Stimulated activated CD4-positive, alpha-beta T cell treated with anti-CD3 and anti-CD28 coated beads, Interleukin-2, amount 100 ng/mL, for 4 hours (primary cell): ENCODE results near the gene PAPSS2.
"Not testable (repeated sequence)": the region's sequence is repeated elsewhere in the genome, so short reads cannot be mapped to it uniquely, and the experiment has no call there.

Experiments
- DNase-seq: peaks from one replicate; pipeline ENCODE4 v3.0.0-alpha.2; 2020; ENCODE audit warnings: low read depth

The PAPSS2 gene

DNA sequence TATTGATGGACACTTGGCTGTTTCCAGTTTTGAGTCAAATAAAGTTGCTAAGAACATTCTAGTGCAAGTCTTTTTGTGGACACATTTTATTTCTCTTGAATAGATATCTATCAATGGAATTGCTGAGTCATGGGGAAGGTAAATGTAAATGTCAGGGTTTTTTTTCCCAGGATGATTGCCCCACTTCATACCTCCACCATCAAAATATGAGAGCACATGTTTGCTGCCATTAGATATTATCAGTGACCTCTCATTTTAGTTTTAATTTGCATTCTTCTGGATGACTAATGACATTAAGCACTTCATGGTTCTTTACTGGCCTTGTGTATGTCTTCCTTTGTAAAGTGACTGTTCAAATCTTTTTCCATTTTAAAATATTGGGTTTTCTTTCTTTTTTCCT, 45.7 kb downstream of the PAPSS2 start:
- no peak for DNase-seq

DNA sequence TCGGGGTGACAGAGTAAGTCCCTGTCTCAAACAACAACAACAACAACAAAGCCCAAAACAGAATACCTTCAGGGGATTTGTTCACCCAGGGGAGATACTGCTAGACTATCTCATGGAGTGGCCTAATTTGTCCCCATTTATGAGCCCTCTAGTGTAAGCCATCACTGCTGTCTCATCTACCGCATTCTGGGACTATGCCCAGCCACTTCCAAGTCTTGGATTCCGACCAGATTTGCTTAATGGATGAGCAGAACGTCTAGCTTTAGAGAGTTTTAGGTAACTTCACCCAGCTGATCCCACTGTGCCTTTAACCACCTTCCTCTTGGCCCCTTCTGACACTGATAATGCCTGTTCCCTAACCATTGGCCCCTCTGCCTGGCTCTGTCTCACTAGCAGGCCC, 47.1 kb downstream of the PAPSS2 start:
- DNase-seq: no peak

DNA sequence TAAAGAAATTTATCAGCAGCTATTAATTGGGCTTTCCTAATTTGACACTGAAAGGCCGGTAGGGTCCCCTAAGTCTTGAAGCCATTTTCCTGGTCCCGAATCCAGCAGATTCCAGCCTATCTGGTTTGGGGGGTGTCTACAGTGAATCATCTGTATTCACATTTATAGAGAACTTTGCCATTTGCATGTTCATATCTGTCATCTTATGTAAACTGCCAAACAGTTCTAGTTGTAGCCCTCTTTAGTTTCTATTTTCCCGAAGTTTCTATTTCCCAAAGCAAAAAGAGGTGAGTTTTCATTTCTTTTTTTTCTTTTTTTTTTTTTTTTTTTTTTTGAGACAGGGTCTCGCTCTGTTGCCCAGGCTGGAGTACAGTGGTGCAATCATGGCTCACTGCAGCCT, 47.6 kb downstream of the PAPSS2 start:
- DNase-seq: no peak

DNA sequence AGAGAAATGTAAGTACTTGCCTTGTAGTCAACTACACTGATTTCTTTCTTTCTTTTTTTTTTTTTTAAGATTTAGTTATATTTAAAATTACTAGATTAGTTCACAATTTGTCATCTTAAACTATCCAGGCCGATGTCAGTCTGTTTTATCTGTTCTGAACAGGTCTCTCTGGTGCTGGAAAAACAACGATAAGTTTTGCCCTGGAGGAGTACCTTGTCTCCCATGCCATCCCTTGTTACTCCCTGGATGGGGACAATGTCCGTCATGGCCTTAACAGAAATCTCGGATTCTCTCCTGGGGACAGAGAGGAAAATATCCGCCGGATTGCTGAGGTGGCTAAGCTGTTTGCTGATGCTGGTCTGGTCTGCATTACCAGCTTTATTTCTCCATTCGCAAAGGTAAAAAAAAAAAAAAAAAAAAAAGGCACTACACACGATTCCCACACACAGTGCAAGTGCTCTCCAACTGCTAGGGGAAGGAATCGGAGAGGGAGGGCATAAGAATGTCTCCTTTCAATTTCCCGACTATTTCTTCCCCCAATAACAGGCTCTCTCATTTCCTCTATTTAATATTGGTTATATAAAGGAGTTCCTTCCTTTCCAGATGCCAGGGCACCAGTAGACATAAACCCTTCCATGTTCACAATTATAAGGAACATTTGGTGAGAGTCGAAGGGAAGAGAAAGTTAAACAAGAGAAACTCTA, 53.4 kb downstream of the PAPSS2 start:
- no peak for DNase-seq

DNA sequence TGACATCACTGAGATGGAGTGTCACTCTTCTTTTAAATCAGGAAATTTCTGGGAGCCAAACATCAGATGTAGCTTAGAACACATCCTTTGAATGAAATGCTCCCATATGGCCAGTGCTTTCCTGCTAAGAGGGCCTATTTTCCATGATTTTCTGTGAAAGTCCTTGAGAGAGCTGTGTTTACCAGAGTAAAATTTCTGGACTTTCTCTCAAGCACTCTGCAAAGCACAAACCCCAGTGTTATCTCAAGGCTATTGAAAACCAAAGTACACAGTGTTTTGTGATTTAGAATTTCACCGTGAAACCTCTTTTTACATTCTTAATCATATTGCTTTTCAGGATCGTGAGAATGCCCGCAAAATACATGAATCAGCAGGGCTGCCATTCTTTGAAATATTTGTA, 54.0 kb downstream of the PAPSS2 start:
- DNase-seq: no peak

DNA sequence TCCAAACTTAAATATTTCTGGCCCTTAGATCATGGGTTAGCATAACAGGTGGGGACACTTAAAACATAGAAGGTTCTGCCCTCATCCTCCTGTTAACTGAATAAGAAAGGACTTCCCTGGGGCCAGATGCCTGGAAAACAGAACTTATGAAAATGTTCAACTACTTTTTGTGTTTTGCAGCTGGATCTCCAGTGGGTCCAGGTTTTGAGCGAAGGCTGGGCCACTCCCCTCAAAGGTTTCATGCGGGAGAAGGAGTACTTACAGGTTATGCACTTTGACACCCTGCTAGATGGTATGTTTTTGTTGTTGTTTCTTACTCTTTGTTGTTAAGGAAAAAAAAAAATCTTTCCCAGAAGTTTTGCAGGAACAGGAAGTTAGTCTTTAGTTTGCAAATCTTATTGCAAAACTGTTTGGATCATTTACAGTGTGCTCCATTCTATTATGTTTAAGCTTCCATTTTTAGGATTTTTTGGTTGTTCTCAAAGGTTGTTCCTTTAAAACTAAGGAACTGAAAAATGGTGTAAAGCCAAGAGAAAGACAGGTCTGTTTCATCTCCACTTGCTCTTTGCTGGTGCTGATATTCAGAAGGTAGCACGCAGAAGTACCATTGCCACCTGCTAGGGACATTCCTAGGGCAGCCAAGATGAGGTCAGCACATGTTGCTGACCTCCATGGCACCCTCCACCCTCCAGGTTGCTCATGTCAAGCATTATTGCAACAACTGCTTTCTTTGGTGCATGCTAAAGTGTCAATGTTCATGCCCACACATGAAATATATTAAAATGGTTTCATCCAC, 56.1 kb downstream of the PAPSS2 start:
- no peak for DNase-seq

DNA sequence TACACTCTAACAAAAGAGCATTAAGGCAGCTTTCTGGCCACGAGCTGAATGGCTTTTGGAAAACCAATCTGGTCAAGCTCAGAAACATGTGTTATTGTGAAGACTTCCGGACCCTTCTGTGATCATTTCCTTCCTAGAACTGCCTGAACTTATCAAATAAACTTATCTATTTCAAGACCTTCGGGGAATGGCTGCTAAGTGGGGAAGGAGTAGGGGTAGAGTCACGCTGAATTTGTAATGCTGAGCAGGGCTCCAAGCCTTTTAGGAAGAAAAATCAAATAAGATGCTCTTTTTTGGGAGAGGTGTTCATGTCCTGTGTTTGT, 56.6 kb downstream of the PAPSS2 start:
- no peak for DNase-seq

DNA sequence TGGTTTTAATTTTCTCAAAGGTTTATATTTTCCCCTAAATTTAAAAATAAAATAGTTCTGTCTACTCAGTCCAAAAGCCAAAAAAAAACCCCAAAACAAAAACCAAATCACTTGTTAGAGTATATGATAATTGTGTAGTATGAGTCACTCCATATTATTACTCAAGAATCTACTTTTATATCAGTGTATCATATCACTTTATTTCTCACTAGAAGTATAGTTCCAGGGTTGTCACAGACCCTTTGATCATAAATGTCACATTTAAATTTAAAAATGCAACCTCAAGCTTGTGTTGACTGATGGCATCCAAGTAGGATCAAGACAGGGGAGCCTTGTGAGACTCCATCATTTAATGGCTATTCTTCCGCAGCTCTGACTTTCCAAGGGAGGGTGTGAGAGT, 61.0 kb downstream of the PAPSS2 start:
- DNase-seq: no peak

DNA sequence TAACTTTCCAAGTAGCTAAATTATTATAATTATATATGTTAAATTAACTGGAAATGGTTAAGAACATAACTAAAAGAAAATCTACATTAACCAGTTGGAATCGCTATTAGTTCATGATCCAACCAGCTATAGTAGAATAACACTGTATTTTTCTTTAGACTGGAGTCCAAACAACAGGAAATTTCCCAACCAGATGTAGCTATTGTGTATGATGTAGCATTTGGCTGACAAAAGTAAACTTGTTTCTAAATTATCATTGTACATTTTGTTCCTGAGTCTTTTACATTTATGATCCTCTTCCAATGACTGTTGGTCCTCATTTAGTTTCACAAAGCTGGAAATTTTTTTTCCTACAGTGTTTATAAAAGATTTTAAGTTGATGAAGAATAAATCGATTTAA, 62.1 kb downstream of the PAPSS2 start:
- no peak for DNase-seq

DNA sequence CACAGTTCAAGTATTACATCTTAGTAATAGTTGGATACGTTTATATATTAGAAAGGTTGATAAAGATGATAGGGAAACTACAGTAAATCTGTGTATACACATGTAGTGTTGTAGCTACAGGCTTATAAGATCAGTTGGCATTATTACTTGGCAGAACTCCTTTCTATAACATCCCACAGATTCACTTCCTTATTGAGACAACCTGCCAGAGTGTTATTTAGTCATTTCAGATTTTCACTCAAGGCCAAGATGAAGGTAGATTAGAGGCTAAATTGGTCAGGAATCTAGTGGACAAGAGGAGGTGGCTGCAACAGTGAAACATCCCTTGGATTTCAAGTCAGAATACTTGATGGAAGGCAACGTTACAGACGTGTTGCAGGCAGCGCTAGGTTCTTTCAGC, 63.0 kb downstream of the PAPSS2 start:
- DNase-seq: no peak

DNA sequence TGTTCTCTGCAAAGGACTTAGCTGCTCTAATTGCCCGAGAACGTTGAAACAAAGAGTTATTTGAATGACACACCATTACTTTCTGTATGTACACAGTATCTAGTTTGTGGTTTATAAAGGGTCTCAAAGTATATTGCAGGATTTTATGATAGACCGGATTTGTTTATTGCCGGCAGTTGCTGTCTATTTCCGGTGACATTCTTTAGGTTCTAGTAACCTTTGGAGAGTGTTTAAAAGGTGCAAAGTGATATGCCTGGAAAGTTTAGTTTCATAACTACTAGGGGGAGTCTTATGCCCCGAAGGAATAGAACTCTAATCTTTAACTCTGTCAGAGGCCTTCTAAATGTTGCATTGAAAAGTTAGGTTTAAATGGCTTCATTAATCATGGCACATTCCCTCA, 63.8 kb downstream of the PAPSS2 start:
- DNase-seq: no peak

DNA sequence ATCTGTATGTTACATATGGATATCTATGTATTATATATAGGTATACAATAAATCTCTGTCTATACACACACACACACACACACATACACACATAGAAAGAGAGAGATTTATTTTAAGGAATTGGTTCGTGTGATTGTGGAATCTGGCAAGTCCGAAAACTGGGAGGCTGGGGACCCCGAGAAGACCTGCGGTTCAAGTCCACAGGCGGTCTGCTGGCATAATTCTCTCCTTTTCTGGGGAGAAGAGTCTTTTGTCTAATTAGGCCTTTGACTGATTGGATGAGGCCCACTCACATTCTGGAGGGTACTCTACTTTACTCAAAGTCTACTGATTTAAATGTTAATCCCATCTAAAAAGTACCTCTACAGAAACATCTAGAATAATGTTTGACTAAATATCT, 65.1 kb downstream of the PAPSS2 start:
- DNase-seq: no peak

DNA sequence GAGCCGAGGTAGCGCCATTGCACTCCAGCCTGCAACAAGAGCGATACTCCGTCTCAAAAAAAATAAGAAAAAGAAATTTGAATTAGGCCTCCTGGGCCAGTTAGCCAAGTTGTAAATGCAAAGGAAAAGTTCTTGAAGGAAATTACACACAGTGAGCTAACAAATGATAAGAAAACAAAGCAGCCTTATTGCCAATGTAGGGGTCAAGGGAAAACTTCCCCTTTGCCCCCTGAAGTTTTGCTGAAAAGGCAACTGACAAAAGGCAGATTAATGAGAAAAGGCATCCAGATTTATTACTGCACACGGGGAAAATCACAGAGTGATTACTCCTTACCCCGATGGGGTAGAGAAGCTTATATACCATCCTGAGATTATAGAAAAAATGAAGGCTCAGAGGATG, 70.3 kb downstream of the PAPSS2 start:
- DNase-seq: no peak

DNA sequence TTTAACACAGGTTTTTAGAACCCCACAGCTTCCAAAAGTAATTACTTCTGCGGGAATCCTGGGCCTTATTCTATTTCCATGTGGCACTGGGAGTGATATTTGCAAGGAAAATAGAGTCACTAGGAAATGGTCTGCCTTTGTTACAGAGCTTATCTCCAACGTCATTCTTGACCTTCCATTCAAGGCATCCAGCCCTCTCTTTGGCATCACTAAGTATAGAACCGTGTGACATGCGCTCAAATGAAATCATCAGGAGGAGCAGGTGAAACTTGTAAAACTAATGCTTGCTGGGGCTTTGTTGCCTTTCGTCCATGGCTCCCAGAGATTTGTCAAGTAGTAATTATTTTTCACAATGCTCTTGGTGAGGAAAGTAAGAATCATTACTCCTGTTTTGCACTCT, 73.4 kb downstream of the PAPSS2 start:
- DNase-seq: no peak

DNA sequence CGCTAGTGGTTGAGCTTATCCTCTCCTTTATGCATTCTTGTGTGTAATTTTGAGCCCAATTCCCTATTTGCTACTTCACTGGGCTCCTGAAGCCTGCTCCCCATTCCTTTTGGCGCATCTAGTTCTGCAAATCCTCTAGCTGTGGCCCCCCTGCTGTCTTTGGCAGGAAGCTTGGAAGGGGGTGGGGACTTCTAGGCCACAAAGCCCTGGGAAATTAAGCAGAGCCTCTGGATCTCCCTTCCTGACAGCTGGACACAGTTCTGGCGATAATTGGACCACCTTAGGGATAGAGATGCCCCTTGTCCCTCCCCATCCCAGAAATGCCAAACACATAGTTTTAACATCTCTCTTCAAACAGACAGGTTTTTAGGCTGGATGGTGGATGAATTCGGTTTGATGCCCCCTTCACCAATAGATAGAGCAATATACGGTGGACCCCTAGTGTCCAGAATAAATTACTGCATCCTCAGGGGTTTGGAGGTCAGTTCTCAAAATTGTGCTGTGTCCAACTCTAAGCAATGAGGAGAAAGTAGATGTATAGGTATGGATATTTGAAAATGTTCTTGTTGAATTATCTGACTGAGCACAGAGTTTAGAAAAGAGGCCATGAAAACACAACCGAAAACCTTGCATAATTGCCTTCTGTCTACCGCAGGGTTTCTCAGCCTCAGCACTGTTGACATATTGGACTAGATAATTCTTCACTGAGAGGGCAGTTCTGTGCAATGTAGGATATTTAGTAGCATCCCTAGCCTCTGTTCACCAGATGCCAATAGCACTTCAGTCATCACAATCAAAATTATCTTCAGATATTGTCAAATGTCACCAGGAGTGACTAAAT, 75.5 kb downstream of the PAPSS2 start:
- DNase-seq: no peak

DNA sequence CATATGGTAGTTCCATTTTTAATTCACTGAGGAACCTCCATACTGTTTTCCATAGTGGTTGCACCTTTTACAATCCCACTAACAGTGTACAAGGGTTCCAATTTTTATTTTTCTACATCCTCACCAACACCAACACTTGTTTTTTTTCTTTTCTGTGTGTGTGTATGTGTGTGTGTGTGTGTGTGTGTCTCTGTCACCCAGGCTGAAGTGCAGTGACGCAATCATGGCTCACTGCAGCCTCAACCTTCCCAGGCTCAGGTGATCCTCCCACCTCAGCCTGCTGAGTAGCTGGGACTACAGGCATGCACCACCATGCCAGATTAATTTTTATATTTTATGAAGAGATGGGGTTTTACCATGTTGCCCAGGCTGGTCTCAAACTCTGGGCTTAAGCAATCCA, 78.6 kb downstream of the PAPSS2 start:
- not testable (repeated sequence) for DNase-seq

DNA sequence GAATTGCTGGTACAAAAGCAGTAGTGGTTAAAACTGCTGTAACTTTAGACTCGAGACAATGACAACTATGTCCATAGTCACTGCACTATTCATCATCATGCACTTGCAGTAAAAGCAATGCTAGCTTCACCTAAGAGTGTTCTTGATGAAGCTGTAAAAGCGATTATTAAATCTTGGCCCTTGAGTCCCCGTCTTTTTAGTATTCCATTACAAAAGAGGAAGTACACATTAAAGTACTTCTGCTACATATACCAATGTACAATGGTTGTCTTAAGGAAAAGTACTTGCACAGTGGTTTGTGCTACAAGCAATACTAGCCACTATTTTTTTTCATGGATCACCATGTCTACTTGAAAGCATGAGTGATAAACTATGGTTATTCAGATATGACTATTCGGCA, 80.0 kb downstream of the PAPSS2 start:
- DNase-seq: no peak

DNA sequence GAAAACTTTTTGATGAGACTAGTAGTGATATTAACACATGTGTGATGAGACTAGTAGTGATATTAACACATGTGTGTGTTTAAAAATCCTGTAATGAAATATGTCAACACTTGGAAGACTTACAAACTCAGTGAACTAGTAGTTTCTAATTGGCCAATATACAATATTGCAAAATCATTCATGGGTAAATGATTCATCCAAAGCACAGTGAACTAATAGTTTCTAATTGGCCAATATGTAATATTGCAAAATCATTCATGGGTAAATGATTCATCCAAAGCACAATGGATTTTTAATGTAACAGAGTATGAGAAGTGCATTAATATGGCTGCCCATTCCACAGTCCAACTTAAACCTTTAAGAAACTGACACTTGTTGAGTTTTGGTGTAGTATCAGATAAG, 80.6 kb downstream of the PAPSS2 start:
- DNase-seq: no peak

DNA sequence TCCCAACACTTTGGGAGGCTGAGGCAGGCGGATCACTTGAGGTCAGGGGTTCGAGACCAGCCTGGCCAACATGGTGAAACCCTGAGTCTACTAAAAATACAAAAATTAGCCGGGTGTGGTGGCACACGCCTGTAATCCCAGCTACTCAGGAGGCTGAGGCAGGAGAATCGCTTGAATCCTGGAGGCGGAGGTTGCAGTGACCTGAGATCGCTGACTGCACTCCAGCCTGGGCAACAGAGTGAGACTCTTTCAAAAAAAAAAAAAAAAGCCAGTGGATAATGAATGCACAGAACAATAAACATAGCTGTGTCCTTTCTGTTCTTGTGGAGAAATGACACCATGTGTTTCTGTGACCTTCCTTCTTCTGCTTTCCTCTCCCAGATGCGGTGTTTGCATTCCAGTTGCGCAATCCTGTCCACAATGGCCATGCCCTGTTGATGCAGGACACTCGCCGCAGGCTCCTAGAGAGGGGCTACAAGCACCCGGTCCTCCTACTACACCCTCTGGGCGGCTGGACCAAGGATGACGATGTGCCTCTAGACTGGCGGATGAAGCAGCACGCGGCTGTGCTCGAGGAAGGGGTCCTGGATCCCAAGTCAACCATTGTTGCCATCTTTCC, 83.4 kb downstream of the PAPSS2 start:
- DNase-seq: not testable (repeated sequence)

DNA sequence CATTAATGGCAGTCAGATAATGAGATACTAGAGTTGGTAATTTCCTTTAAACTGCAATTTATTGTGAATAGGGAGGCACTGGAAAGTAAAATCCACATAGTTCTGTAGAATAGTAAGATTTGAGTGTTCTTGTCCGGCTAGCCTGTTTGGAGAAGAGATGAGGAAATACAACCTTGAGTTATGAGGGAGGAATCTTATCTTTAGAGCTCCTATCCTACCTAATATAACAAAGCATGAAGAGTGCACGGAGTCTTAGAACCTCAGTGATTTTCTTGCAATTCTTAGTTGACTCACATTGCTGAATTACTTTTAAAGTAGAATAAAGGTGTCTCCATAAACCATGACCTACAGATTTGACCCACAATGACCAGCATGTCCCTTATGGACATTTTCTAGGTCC, 84.9 kb downstream of the PAPSS2 start:
- no peak for DNase-seq

DNA sequence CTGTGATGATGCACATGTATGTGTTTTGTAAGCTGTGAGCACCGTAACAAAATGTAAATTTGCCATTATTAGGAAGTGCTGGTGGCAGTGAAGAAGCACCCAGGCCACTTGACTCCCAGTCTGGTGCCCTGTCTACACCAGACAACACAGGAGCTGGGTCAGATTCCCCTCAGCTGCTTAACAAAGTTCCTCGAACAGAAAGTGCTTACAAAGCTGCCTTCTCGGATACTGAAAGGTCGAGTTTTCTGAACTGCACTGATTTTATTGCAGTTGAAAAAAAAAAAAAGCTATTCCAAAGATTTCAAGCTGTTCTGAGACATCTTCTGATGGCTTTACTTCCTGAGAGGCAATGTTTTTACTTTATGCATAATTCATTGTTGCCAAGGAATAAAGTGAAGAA, 87.2 kb downstream of the PAPSS2 start:
- DNase-seq: no peak

DNA sequence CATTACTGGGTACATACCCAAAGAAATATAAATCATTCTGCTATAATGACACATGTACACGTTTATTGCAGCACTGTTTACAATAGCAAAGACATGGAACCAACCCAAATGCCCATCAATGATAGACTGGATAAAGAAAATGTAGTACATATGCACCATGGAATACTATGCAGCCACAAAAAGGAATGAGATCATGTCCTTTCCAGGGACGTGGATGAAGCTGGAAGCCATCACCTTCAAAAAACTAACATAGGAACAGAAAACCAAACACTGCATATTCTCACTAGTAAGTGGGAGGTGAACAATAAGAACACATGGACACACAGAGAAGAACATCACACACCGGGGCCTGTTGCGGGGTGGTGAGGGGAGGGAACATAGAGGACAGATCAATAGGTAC, 88.6 kb downstream of the PAPSS2 start:
- not testable (repeated sequence) for DNase-seq
